ENCODE results near the gene AATK. TPM values are rescaled to one million over a fixed set of nuclear protein-coding genes. Genes with fewer than 3 reads are reported as not detected.

AATK gene, protein sequence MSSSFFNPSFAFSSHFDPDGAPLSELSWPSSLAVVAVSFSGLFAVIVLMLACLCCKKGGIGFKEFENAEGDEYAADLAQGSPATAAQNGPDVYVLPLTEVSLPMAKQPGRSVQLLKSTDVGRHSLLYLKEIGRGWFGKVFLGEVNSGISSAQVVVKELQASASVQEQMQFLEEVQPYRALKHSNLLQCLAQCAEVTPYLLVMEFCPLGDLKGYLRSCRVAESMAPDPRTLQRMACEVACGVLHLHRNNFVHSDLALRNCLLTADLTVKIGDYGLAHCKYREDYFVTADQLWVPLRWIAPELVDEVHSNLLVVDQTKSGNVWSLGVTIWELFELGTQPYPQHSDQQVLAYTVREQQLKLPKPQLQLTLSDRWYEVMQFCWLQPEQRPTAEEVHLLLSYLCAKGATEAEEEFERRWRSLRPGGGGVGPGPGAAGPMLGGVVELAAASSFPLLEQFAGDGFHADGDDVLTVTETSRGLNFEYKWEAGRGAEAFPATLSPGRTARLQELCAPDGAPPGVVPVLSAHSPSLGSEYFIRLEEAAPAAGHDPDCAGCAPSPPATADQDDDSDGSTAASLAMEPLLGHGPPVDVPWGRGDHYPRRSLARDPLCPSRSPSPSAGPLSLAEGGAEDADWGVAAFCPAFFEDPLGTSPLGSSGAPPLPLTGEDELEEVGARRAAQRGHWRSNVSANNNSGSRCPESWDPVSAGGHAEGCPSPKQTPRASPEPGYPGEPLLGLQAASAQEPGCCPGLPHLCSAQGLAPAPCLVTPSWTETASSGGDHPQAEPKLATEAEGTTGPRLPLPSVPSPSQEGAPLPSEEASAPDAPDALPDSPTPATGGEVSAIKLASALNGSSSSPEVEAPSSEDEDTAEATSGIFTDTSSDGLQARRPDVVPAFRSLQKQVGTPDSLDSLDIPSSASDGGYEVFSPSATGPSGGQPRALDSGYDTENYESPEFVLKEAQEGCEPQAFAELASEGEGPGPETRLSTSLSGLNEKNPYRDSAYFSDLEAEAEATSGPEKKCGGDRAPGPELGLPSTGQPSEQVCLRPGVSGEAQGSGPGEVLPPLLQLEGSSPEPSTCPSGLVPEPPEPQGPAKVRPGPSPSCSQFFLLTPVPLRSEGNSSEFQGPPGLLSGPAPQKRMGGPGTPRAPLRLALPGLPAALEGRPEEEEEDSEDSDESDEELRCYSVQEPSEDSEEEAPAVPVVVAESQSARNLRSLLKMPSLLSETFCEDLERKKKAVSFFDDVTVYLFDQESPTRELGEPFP (N-terminal part only)
- polyA plus RNA-seq (2012; ENCODE audit: insufficient read depth, insufficient read length, low read depth), result 7.5 TPM

DNA sequence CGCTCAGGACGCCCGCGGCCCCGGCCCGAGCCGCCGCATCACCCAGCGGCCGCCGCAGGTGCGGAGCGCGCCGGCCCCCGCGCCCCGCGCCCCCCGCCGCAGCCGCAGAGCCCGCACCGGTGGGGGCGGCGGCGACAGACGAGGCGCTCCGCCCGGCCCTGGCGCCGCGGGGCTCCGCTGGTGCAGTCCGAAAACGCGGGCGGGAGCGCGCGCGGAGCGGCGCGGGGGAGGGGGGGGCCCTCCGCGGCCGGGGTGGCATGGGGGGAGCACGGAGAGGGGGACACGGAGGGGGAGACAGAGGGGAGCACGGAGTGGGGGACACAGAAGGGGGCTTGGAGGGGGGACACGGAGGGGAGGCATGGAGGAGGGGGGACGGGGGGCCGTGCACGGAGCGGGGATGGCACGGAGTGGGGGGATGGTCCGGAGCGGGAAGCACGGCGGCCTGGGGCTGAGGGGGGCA is at the start of gene AATK:
Gene AATK (minus strand): TSS at position 189 of the 460 bp plus-strand sequence. CDS start 229 bp downstream, outside the sequence.
- Histone ChIP-seq H3K27me3 (no peaks in the 10 kb centered on the region), H3K4me3 (ENCODE audit: low read depth, low read length) (peak within 1 kb of the TSS; percentile 45)

DNA sequence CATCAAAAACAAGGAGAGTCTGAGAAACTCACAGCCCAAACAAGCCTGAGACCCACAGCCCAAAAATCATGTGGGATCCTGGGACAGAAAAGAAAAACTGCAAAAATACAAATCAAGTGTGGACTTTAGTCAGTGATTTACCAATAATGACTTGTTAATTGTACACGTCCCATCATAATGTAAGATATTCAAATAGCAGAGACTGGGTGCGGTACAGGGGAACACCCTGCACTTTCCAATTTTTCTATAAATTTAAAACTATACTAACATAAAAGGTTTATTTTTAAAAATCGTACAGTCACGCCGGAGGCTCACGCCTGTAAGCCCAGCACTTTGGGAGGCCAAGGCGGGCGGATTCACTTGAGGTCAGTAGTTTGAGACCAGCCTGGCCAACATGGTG is 48.0 kb upstream of the AATK start:
- TF ChIP-seq, protein P1, sequence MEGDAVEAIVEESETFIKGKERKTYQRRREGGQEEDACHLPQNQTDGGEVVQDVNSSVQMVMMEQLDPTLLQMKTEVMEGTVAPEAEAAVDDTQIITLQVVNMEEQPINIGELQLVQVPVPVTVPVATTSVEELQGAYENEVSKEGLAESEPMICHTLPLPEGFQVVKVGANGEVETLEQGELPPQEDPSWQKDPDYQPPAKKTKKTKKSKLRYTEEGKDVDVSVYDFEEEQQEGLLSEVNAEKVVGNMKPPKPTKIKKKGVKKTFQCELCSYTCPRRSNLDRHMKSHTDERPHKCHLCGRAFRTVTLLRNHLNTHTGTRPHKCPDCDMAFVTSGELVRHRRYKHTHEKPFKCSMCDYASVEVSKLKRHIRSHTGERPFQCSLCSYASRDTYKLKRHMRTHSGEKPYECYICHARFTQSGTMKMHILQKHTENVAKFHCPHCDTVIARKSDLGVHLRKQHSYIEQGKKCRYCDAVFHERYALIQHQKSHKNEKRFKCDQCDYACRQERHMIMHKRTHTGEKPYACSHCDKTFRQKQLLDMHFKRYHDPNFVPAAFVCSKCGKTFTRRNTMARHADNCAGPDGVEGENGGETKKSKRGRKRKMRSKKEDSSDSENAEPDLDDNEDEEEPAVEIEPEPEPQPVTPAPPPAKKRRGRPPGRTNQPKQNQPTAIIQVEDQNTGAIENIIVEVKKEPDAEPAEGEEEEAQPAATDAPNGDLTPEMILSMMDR (IDR thresholded peaks at IDR 0.05; ENCODE audit: low read depth, low read length), result no peak
- H3K4me3 ChIP-seq (ENCODE audit: low read depth, low read length), result no peak overlapping the region
- H3K4me1 ChIP-seq, result no peaks in the 10 kb centered on the region
- no peaks in the 10 kb centered on the region for H3K9me3 ChIP-seq
- no peak for DNase-seq
- H3K36me3 ChIP-seq, result no peaks in the 10 kb centered on the region; the same call in 1 of the 2 replicates
- no peaks in the 10 kb centered on the region for H3K27me3 ChIP-seq

More for the DNA sequence above, at the start of gene AATK:
- DNase-seq, result no peak
- TF ChIP-seq, protein P1 (IDR thresholded peaks at IDR 0.05; ENCODE audit: low read depth, low read length), result no peak
- Histone ChIP-seq H3K9me3 (no peaks in the 10 kb centered on the region), H3K36me3 (no peaks in the 10 kb centered on the region), H3K4me1 (peaks cover 9% of the 10 kb centered on the region)

DNA sequence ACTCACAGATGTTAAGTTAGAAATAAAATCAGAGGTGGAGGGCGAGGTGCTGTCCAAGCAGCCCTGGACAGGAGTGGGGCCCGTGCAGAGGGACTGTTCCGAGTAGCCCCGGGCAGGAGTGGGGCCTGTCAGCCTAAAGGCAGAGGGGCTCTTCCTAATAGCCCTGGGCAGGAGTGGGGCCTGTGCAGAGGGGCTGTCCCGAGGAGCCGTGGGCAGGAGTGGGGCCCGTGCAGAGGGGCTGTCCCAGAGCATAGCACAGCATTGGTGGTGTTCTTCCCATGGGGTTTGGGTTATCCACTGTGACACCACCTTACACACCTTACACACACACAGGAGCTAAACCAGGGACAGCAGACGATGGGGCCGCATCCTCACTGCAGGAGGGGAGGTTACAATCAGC is 46.3 kb upstream of the AATK start:
- Histone ChIP-seq H3K36me3 (peaks cover 3% of the 10 kb centered on the region), H3K4me1 (no peaks in the 10 kb centered on the region), H3K27me3 (no peaks in the 10 kb centered on the region), H3K9me3 (no peaks in the 10 kb centered on the region), H3K4me3 (ENCODE audit: low read depth, low read length) (no peak overlapping the region)
- no peak for DNase-seq
- TF ChIP-seq, protein P1 (IDR thresholded peaks at IDR 0.05; ENCODE audit: low read depth, low read length), result no peak

DNA sequence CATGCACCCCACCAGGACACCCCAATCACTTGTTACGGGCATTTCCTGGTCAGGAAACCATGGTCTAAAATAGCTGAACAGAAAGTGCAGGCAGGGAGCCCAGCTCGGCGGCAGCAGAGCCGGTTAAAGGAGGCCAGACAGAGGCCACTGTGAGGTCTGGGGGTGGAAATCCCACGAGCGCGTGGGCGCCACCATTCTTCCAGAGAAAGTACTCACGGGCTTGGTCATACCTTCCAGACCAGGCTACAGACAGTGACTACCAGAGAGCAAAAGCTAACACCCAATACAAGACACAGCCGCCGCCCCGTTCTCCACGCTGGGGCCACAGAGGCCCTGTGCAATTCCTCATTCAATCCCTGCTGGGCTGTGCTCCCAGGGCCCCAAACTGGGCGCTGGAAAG is 44.8 kb upstream of the AATK start:
- Histone ChIP-seq H3K27me3 (no peaks in the 10 kb centered on the region), H3K9me3 (no peaks in the 10 kb centered on the region), H3K4me1 (no peaks in the 10 kb centered on the region), H3K36me3 (peaks cover 3% of the 10 kb centered on the region), H3K4me3 (ENCODE audit: low read depth, low read length) (no peak overlapping the region)
- TF ChIP-seq, protein P1 (IDR thresholded peaks at IDR 0.05; ENCODE audit: low read depth, low read length), result no peak
- DNase-seq, result no peak

DNA sequence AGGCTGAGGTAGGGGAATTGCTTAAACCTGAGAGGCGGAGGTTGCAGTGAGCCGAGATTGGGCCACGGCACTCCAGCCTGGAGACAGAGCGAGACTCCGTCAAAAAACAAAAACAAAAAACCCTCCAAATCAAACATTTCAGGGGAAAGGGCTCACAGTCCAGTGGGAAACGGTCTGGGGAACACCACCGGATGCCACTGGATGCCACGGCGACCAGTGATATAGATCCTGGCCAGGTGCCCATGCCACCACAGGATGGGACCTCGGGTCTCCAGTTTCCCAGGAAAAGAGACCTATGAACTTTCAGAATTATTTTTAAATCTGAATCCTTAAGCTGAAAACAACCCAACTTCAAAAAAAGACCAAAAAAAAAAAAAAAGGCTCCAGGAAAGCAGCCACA is 44.4 kb upstream of the AATK start:
- Histone ChIP-seq H3K4me3 (ENCODE audit: low read depth, low read length) (no peak overlapping the region), H3K9me3 (no peaks in the 10 kb centered on the region), H3K36me3 (peaks cover 3% of the 10 kb centered on the region; the same call in 1 of the 2 replicates), H3K27me3 (no peaks in the 10 kb centered on the region), H3K4me1 (no peaks in the 10 kb centered on the region)
- TF ChIP-seq, protein P1 (IDR thresholded peaks at IDR 0.05; ENCODE audit: low read depth, low read length), result no peak
- DNase-seq, result no peak

Measured in BE2C (cell line).